NCI-H345 (cell line): Measurements from ENCODE around the gene CHRNE.

Source experiments
- DNase-seq: peaks from one replicate; lab custom pipeline; 2025; lab: John Stamatoyannopoulos, UW

CHRNE gene

DNA sequence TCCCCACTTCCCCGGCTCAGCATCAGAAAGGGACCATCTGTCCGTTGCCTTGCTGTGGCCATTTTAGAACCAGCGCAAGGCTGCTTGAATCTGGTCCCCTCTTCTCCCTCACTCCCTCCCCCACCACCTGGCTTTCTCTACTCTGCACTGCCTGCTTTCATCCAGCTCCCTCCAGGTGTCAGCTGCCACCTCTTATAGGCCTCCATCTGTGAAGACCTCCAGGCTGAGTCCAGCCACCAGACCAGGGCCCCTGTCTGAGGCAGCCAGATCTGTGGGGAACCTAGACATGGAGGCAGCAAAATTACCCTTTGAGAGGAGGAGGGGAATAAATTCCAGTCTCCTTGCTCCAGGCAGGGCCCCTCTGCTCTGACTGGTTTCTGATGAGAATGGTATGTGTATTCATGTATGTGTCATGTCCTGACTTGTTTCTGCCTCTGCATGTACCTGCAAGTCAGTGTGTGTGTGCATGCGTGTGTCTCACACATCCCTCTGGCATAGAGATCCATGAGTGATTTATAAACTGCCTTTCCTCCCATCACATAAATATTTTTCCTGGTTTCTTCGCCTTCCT is 48.7 kb downstream of the CHRNE start:
- DNase-seq: peak; percentile 33

DNA sequence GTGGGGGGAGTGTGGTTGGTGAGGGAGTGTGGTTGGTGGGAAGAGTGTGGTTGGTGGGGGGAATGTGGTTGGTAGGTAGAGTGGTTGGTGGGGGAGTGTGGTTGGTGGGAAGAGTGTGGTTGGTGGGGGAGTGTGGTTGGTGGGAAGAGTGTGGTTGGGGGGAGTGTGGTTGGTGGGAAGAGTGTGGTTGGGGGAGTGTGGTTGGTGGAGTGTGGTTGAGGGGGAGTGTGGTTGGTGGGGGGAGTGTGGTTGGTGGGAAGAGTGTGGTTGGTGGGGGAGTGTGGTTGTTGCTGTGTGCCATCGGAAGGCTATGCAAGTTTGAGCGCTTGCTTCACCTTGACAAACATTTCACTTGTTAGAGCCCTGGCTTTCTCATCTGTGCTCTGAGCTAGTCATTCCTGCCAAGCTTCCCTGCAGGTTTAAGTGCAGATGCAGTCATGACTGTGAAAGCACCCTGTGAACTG is 49.7 kb downstream of the CHRNE start:
- peak; percentile 17 for DNase-seq

DNA sequence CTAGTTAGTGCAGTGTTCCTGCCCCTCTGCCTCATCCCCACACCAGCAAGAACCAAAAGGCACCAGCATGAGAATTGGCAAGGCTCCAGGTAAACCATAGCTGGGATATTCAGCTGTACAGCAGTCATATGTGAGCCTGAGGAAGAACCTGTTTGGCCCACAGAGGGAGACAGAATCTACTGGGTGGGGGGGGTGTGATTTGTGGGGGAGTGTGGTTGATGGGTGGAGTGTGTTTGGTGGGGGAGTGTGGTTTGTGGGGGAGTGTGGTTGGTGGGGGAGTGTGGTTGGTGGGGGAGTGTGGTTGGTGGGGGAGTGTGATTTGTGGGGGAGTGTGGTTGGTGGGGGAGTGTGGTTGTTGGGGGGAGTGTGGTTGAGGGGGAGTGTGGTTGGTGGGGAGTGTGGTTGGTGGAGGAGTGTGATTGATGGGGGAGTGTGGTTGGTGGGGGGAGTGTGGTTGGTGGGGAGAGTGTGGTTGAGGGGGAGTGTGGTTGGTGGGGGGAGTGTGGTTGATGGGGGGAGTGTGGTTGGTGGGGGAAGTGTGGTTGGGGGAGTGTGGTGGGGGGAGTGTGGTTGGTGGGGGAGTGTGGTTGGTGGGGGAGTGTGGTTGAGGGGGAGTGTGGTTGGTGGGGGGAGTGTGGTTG is 50.2 kb downstream of the CHRNE start:
- DNase-seq: peak; percentile 33

DNA sequence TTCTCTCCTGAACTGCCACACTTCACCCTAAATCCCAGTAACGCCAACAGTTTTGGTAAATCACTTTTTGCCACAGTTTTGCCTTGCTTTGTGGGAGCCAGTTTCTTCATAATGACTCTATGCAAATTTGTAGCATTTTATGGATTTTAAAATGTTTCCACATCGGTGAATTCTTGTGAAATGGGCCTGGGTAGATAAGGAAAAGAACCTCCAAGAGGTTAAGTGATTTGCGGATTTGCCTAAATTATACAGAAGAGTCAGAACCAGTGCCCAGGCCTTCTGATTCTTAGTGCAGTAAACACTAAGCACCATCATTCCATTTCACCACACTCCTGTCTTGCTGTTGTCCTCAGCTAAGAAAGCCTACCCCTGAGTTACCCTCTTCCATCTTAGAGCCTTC is 51.8 kb downstream of the CHRNE start:
- no peak for DNase-seq

DNA sequence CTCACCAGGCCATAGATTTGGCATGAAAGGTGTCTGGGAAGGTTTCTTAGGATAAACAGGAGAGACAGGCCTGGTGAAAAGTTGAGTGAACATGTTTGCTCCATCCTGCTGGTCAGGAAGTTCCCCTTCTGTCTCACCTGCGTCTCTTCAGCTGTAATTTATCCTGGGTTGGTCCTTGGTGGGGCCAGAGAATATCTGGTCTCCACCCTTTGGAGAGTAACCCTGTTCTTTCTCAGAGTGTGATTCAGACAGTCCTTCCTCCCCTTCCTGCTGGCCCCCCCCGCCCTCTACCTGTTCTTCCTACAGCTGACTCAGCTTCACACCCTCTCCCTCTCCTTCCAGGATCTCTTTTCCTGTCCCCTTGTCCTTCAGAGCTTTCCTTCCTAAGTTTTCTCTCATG is 52.7 kb downstream of the CHRNE start:
- no peak for DNase-seq

DNA sequence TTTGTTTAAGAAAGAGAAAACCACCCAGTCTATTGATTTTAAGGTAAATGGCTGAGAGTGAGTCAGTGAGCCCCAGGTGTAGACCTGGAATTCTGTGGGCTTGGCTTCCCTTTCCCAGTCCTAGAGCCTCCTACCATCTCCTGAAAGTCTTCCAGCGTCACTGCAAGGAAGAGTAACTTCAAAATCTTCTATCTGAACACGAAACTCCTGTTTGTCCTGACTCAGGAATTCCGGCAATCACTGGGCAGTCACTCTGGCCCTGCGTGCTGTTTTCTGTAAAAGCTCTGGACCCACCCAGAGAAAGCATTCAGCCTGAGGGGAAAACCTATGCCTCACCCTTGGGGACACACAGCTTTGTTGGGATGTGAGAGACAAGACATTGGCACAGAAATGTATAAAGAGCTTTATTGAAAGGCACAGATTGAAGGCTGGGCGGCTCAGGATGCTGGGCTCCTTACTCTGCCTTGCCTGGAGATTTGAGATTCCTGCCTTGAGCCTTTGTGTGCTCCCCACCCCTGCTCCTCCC is 53.8 kb downstream of the CHRNE start:
- no peak for DNase-seq
